ENCODE measurements around the gene CELF2.

The CELF2 gene

DNA sequence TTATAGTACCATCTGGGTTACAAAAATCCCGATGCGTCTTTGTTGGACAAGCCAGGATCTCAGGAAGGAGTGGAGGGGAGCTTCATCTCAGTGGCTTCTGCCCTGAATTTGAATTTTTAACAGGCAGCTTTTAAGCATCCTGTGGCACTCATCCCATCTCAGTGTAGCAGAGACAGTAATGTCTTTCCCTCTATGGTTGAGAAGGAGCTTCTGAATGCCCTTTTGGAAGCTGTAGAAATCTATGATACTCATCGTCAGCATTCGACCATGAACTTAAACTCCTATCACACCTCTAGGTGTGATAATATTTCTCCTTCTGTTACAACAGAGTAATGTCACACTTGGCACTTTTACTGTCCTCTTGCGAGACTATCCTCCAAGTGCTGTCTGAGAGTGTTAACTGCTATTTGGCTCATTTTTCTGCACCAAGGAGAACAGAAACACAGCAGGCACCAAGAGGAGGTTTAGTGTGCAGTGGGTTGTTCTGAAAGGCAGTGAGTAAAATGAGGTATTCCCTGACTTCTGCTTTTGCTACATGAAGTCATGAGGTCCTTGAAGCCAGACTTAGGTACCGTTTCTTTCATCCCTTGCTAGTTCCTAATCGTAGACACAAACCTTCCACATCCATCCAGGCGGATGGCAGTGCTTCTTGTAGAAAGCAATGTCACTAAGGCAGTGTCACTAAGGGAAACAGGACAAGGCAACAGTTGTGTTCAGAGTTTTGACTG is 177.4 kb downstream of the CELF2 start:
- Histone ChIP-seq H3K4me3 (ENCODE audit: low read depth in 1 of 2, low read length in 2 of 2) (no peak overlapping the region), H3K27me3 (ENCODE audit: low read depth, low read length) (no peaks in the 10 kb centered on the region), H3K27ac (ENCODE audit: low read length) (no peak overlapping the region), H3K36me3 (ENCODE audit: control insufficient read depth in 1 of 2, insufficient read depth in 2 of 2, low read length in 2 of 2) (no peaks in the 10 kb centered on the region), H3K9me3 (ENCODE audit: control insufficient read depth in 1 of 2, low read length in 2 of 2) (no peaks in the 10 kb centered on the region), H3K4me1 (ENCODE audit: control insufficient read depth in 1 of 2, insufficient read depth in 2 of 2, low read length in 2 of 2) (peaks cover 5 to 51% of the 10 kb centered on the region in 2 donors)

DNA sequence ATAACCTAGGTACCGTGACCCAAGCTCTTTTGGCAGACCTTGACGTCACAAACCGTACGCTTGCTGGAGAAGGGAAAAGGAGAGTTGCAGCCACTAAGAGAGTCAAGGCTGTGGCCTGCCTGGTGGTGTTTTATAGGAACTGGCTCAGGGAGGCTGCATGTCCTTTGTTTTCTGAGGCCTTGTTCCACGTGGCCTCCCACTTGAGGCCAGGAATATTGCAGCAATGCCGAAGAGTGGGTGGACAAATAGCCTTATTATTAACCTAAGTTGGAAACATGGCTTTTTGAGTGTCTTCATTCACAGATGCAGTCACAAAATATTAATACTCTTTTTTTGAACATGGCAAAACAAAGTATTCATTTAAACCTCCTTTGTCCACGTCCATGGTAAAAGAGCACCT is 178.0 kb downstream of the CELF2 start:
- H3K4me3 ChIP-seq (ENCODE audit: low read depth in 1 of 2, low read length in 2 of 2) = no peak overlapping the region
- H3K9me3 ChIP-seq (ENCODE audit: control insufficient read depth in 1 of 2, low read length in 2 of 2) = no peaks in the 10 kb centered on the region
- peaks cover 5 to 45% of the 10 kb centered on the region in 2 donors for H3K4me1 ChIP-seq (ENCODE audit: control insufficient read depth in 1 of 2, insufficient read depth in 2 of 2, low read length in 2 of 2)
- H3K27me3 ChIP-seq (ENCODE audit: low read depth, low read length) = no peaks in the 10 kb centered on the region
- H3K36me3 ChIP-seq (ENCODE audit: control insufficient read depth in 1 of 2, insufficient read depth in 2 of 2, low read length in 2 of 2) = no peaks in the 10 kb centered on the region
- no peak overlapping the region for H3K27ac ChIP-seq (ENCODE audit: low read length)

DNA sequence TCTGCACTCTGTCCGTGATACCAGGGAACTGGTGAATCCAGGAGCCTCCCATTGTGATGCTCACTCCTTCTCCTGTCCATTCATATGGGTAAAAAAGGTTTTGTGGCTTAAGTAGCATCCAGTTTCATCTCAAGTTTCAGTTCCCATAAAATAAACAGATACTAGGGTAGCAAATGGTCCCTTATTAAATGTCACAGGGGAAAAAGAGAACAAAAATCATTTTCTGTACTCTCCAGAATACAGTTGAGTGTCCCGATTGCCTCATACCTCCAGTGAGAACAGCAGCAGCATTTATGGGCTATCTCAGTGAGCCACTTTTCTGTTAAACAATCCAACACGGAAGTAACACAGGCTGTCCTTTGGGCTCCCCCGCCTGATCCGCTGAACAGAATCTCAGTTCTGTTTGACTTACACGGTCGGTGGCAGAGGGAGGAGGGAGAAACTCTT is 179.6 kb downstream of the CELF2 start:
- Histone ChIP-seq H3K27ac (ENCODE audit: low read length) (no peak overlapping the region), H3K36me3 (ENCODE audit: control insufficient read depth in 1 of 2, insufficient read depth in 2 of 2, low read length in 2 of 2) (no peaks in the 10 kb centered on the region), H3K27me3 (ENCODE audit: low read depth, low read length) (no peaks in the 10 kb centered on the region), H3K4me1 (ENCODE audit: control insufficient read depth in 1 of 2, insufficient read depth in 2 of 2, low read length in 2 of 2) (peaks cover 0 to 28% of the 10 kb centered on the region in 2 donors), H3K4me3 (ENCODE audit: low read depth in 1 of 2, low read length in 2 of 2) (no peak overlapping the region), H3K9me3 (ENCODE audit: control insufficient read depth in 1 of 2, low read length in 2 of 2) (no peaks in the 10 kb centered on the region)

DNA sequence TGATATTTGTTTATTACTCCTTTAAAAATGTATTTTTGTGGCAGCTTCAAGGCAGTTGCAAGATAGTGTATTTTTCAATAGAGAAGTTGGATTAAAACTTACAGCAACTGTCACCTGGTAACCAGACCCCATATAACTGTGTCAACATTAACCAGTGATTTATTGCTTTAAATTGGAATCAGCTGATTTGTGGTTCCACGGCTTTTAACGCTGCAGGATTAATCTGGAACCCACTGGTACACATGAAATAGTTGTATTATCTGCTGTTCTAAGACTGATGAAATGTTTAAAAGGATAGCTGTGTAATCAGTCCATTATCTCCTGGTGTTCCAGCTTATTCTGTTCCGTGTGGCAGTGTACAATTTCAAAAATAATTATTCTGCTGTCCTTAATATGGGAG is 180.2 kb downstream of the CELF2 start:
- peaks cover 0 to 22% of the 10 kb centered on the region in 2 donors for H3K4me1 ChIP-seq (ENCODE audit: control insufficient read depth in 1 of 2, insufficient read depth in 2 of 2, low read length in 2 of 2)
- H3K4me3 ChIP-seq (ENCODE audit: low read depth in 1 of 2, low read length in 2 of 2) = no peak overlapping the region
- no peaks in the 10 kb centered on the region for H3K27me3 ChIP-seq (ENCODE audit: low read depth, low read length)
- H3K9me3 ChIP-seq (ENCODE audit: control insufficient read depth in 1 of 2, low read length in 2 of 2) = no peaks in the 10 kb centered on the region
- no peak overlapping the region for H3K27ac ChIP-seq (ENCODE audit: low read length)
- no peaks in the 10 kb centered on the region for H3K36me3 ChIP-seq (ENCODE audit: control insufficient read depth in 1 of 2, insufficient read depth in 2 of 2, low read length in 2 of 2)

DNA sequence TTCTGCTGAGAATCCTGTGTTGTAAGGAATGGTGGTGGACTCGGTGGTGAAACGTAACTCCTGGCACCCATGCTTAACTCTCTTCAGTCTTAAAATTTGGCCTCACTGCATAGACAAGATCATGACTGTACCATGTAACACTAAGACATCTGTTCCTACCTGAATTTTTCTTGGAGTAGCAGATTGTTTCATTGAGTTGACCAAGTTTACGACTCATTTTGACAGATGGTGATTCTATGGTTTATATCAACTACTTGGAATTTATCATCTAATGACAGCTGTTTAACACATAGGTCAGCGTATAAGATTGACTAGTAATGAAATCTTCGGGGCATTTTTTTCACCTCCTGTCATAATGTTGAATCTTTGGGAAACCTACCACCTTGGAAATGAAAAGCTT is 184.2 kb downstream of the CELF2 start:
- Histone ChIP-seq H3K36me3 (ENCODE audit: control insufficient read depth in 1 of 2, insufficient read depth in 2 of 2, low read length in 2 of 2) (no peaks in the 10 kb centered on the region), H3K9me3 (ENCODE audit: control insufficient read depth in 1 of 2, low read length in 2 of 2) (no peaks in the 10 kb centered on the region), H3K4me1 (ENCODE audit: control insufficient read depth in 1 of 2, insufficient read depth in 2 of 2, low read length in 2 of 2) (peaks cover 0 to 14% of the 10 kb centered on the region in 2 donors), H3K4me3 (ENCODE audit: low read depth in 1 of 2, low read length in 2 of 2) (no peak overlapping the region), H3K27me3 (ENCODE audit: low read depth, low read length) (no peaks in the 10 kb centered on the region), H3K27ac (ENCODE audit: low read length) (no peak overlapping the region)

DNA sequence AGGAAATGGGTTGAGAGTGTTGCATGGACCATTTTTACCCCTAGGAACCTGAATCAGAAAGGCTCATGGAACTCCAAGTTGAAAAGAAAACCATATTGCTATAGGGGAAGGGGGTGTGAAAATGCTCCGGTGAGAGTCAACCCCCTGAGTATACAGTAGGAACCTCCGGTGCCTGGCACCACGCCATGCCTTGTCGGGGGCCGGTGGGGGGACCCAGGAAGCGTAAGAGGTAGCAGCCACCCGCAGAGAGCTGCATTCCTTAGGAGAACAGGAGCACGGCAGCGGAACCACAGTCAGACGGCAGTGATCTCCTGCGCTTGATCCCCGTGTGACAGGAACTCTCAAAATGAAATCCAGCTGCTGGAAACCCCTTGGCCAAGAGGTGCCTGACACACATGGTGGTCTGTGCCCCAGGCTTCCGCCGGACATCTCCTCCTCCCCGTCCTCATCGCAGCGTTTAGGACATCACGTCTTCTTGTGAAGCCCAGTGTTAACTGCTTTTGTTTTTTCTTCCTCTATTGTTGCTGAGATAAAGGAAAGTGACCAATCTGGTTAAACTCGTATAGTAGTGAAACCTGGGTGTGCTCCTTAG is 186.8 kb downstream of the CELF2 start:
- Histone ChIP-seq H3K27me3 (ENCODE audit: low read depth, low read length) (no peaks in the 10 kb centered on the region), H3K4me3 (ENCODE audit: low read depth in 1 of 2, low read length in 2 of 2) (no peak overlapping the region), H3K36me3 (ENCODE audit: control insufficient read depth in 1 of 2, insufficient read depth in 2 of 2, low read length in 2 of 2) (no peaks in the 10 kb centered on the region), H3K27ac (ENCODE audit: low read length) (no peak overlapping the region), H3K9me3 (ENCODE audit: control insufficient read depth in 1 of 2, low read length in 2 of 2) (no peaks in the 10 kb centered on the region), H3K4me1 (ENCODE audit: control insufficient read depth in 1 of 2, insufficient read depth in 2 of 2, low read length in 2 of 2) (peaks cover under 1% of the 10 kb centered on the region in 2 donors)

DNA sequence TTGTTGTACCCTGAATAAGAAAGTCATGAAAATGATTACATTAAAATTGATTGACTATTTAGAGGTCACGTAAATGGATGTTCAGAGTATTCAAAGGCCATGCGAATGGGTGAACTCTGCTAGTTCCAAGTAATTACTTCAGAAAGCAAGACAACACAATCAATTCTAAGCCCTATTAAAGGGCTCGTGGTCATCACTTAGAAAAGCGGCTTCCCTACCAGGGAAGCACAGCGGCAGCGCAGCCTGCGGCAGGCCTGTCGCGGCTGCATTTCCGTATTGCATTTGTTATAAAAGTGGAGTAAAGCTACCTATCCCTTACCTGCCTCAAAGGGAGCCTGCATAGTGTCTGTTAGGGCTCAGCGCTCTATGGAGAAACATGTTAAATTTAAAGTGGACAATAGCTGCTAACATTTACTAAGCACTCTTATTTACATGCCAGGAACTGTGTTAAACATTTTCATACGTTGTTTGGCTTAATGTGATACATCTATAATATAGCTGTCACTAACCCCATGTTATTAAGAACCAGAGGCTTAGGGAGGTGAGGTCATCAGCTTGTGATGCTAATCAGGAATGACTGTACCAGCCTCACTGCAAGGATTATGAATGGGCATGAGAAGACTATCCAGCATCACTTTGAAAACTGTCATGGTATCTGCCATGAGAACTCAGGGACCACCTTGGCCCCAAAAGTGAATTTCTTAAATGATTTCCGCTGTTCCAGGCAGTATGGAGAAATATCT is 187.5 kb downstream of the CELF2 start:
- no peaks in the 10 kb centered on the region for H3K9me3 ChIP-seq (ENCODE audit: control insufficient read depth in 1 of 2, low read length in 2 of 2)
- H3K27ac ChIP-seq (ENCODE audit: low read length) = no peak overlapping the region
- H3K4me1 ChIP-seq (ENCODE audit: control insufficient read depth in 1 of 2, insufficient read depth in 2 of 2, low read length in 2 of 2) = peaks cover 8% of the 10 kb centered on the region in 2 donors
- no peak overlapping the region for H3K4me3 ChIP-seq (ENCODE audit: low read depth in 1 of 2, low read length in 2 of 2)
- H3K36me3 ChIP-seq (ENCODE audit: control insufficient read depth in 1 of 2, insufficient read depth in 2 of 2, low read length in 2 of 2) = no peaks in the 10 kb centered on the region
- no peaks in the 10 kb centered on the region for H3K27me3 ChIP-seq (ENCODE audit: low read depth, low read length)

DNA sequence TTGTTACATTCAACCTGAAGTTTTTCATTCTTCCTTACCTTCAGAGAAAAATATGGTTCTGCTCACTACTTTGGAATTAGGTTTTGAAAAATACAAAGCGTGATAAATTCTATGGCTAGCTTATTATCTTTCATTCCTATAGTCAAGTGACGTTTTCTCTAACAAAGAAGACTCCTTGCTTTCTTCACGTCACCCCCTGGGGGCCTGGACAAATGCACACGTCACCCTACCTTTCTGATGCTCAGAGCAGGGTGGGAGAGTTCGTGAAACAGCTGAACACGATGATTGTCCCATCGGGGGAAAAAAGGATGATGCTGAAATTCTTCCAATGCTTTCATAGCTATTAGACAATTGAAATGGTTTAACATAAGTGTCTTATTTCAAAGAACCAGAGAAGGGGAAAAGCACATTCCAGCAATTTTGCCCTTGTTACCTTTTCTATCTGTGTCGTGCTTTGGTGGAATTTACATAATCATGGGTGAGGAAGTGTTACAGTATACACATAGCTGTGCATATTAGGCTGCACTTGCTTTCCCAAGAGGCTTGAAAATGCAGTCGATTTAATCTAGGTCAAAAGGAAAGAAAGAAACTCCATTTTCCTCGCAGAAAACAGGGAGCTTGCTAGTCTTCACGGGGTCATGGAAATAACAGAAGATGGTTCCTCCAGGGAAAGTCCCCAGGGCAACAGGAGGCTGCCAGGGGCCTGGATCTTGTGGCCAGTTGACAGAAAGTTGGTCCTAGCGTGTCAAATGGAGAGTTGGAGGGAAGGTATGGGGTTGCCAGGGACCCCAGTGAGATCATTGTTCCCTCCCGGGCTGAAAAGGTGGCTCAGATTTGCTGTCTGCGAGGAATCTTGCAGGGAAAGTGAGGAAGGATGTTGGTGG is 189.2 kb downstream of the CELF2 start:
- no peak overlapping the region for H3K4me3 ChIP-seq (ENCODE audit: low read depth in 1 of 2, low read length in 2 of 2)
- no peaks in the 10 kb centered on the region for H3K36me3 ChIP-seq (ENCODE audit: control insufficient read depth in 1 of 2, insufficient read depth in 2 of 2, low read length in 2 of 2)
- H3K9me3 ChIP-seq (ENCODE audit: control insufficient read depth in 1 of 2, low read length in 2 of 2) = no peaks in the 10 kb centered on the region
- no peak overlapping the region for H3K27ac ChIP-seq (ENCODE audit: low read length)
- peaks cover 13 to 18% of the 10 kb centered on the region in 2 donors for H3K4me1 ChIP-seq (ENCODE audit: control insufficient read depth in 1 of 2, insufficient read depth in 2 of 2, low read length in 2 of 2)
- H3K27me3 ChIP-seq (ENCODE audit: low read depth, low read length) = no peaks in the 10 kb centered on the region

DNA sequence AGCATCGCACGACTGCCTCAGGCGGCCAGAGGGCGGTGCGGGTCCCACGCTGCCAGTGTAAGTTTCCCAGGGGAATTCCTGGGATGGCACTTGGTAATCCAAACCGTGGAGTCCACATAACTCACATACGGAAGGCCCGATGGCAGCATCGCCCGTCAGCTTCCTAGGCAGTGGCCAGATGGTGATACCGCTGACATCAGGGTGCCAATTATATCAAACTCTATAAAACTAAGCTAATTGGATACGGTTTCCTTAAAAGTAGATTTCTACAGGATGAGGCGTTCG is 189.8 kb downstream of the CELF2 start:
- H3K36me3 ChIP-seq (ENCODE audit: control insufficient read depth in 1 of 2, insufficient read depth in 2 of 2, low read length in 2 of 2) = no peaks in the 10 kb centered on the region
- H3K27ac ChIP-seq (ENCODE audit: low read length) = no peak overlapping the region

DNA sequence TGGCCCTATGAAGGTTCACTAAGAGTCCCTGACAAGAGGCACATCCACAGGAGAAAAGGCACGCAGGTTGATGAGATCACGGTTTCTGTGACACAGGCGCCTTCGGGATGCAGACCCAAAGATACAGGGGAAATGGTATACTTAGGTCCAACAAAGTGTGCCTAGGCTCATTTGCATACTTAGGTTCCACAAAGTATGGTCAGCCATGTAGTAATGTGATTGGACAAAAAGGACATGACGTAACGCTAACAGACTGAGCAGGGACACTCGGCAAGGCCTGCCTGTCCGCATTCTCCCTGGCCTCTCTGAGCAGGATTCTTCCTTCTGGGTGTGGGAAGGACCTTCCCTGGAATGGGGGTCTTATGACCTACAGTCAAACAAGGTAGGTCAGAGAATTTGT is 190.6 kb downstream of the CELF2 start:
- Histone ChIP-seq H3K4me1 (ENCODE audit: control insufficient read depth in 1 of 2, insufficient read depth in 2 of 2, low read length in 2 of 2) (peaks cover 13 to 18% of the 10 kb centered on the region in 2 donors), H3K9me3 (ENCODE audit: control insufficient read depth in 1 of 2, low read length in 2 of 2) (no peaks in the 10 kb centered on the region), H3K4me3 (ENCODE audit: low read depth in 1 of 2, low read length in 2 of 2) (no peak overlapping the region), H3K27me3 (ENCODE audit: low read depth, low read length) (no peaks in the 10 kb centered on the region), H3K27ac (ENCODE audit: low read length) (no peak overlapping the region), H3K36me3 (ENCODE audit: control insufficient read depth in 1 of 2, insufficient read depth in 2 of 2, low read length in 2 of 2) (no peaks in the 10 kb centered on the region)

More for the DNA sequence above, 189.8 kb downstream of the CELF2 start:
- Histone ChIP-seq H3K4me1 (ENCODE audit: control insufficient read depth in 1 of 2, insufficient read depth in 2 of 2, low read length in 2 of 2) (peaks cover 13 to 18% of the 10 kb centered on the region in 2 donors), H3K9me3 (ENCODE audit: control insufficient read depth in 1 of 2, low read length in 2 of 2) (no peaks in the 10 kb centered on the region), H3K27me3 (ENCODE audit: low read depth, low read length) (no peaks in the 10 kb centered on the region), H3K4me3 (ENCODE audit: low read depth in 1 of 2, low read length in 2 of 2) (no peak overlapping the region)
